ENCODE measurements around the gene YWHAQ. TPM values are rescaled to one million over a fixed set of nuclear protein-coding genes. Genes with fewer than 3 reads are reported as not detected.

Gene YWHAQ
- total and polyA plus RNA-seq, 9 of the 15 experiments (the other 6 are each of a cell fraction or from before 2014, with no cell fraction given): 63.1 to 359 (median 203) TPM

GRCh38 chr2:9673914-9674481 is 43.2 kb upstream of the YWHAQ start (continued):
- no peak for TF ChIP-seq RERE (CRISPR knock-in tag; IDR thresholded peaks at IDR 0.05; ENCODE audit: borderline replicate concordance)
- no peak for TF ChIP-seq KDM2B (CRISPR knock-in tag; IDR thresholded peaks at IDR 0.05)
- no peak for TF ChIP-seq CHD7 (IDR thresholded peaks at IDR 0.05; ENCODE audit: low read depth, low read length)
- TF ChIP-seq TCF7L2 (IDR thresholded peaks at IDR 0.05; ENCODE audit: low read depth, low read length): no peak
- no peak for TF ChIP-seq MYC (IDR thresholded peaks at IDR 0.05; ENCODE audit: low read depth, low read length)
- no peak for TF ChIP-seq MYC (CRISPR knock-in tag; IDR thresholded peaks at IDR 0.05; ENCODE audit: borderline replicate concordance, low read depth)
- TF ChIP-seq HDAC8 (tag; IDR thresholded peaks at IDR 0.05): no peak
- TF ChIP-seq ARID1B (IDR thresholded peaks at IDR 0.05): peak; percentile 92
- TF ChIP-seq HIVEP1 (CRISPR knock-in tag; IDR thresholded peaks at IDR 0.05): no peak

Data from K562 (cell line).